Measurements from ENCODE around the gene RALGPS1.

GRCh38 chr9:126872516-126872915 is 42.1 kb upstream of the RALGPS1 start:
- TF ChIP-seq, protein P1, sequence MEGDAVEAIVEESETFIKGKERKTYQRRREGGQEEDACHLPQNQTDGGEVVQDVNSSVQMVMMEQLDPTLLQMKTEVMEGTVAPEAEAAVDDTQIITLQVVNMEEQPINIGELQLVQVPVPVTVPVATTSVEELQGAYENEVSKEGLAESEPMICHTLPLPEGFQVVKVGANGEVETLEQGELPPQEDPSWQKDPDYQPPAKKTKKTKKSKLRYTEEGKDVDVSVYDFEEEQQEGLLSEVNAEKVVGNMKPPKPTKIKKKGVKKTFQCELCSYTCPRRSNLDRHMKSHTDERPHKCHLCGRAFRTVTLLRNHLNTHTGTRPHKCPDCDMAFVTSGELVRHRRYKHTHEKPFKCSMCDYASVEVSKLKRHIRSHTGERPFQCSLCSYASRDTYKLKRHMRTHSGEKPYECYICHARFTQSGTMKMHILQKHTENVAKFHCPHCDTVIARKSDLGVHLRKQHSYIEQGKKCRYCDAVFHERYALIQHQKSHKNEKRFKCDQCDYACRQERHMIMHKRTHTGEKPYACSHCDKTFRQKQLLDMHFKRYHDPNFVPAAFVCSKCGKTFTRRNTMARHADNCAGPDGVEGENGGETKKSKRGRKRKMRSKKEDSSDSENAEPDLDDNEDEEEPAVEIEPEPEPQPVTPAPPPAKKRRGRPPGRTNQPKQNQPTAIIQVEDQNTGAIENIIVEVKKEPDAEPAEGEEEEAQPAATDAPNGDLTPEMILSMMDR (IDR thresholded peaks at IDR 0.05 in 8 of 11, conservative IDR thresholded peaks at IDR 0.05 in 3 of 11): no peak
- TF ChIP-seq POLR2A (IDR thresholded peaks at IDR 0.05): no peak
